ENCODE results near the gene ADD1.

DNA sequence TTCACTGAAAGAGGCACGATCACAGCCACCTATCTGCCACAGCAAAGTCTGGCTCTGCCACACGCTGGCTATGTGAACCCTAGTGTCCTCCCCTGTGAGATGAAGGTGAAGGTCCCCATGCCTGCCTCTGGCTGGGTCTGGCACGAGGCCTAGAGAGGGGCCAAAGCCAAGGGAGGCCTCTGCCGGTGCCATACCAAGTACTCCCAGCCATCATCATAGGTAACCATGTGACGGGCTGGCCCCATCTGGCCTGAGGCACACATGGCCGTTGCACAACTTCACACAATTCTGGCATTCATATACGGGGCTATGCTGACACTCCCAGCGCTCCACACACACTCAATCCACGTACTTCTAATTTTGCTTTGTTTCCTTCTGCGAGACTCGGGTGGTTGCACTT, 104.3 kb downstream of the ADD1 start:
- TF ChIP-seq SP1 (IDR thresholded peaks at IDR 0.05), result no peak
- no peak for TF ChIP-seq SP1 (CRISPR knock-in tag; IDR thresholded peaks at IDR 0.05)
- TF ChIP-seq RNF219 (CRISPR knock-in tag; IDR thresholded peaks at IDR 0.05), result no peak
- TF ChIP-seq, protein P1, sequence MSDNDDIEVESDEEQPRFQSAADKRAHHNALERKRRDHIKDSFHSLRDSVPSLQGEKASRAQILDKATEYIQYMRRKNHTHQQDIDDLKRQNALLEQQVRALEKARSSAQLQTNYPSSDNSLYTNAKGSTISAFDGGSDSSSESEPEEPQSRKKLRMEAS (IDR thresholded peaks at IDR 0.05), result no peak
- TF ChIP-seq, protein P2, sequence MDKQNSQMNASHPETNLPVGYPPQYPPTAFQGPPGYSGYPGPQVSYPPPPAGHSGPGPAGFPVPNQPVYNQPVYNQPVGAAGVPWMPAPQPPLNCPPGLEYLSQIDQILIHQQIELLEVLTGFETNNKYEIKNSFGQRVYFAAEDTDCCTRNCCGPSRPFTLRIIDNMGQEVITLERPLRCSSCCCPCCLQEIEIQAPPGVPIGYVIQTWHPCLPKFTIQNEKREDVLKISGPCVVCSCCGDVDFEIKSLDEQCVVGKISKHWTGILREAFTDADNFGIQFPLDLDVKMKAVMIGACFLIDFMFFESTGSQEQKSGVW (CRISPR knock-in tag; IDR thresholded peaks at IDR 0.05; ENCODE audit: borderline replicate concordance), result no peak
- no peak for TF ChIP-seq TBP (CRISPR knock-in tag; IDR thresholded peaks at IDR 0.05)
- TF ChIP-seq ATF2 (CRISPR knock-in tag; IDR thresholded peaks at IDR 0.05), result no peak
- no peak for TF ChIP-seq ZBTB4 (CRISPR knock-in tag; IDR thresholded peaks at IDR 0.05; ENCODE audit: borderline replicate concordance)
